Lung microvascular endothelial cell (primary cell): ENCODE measurements around the gene CHID1. TPM values are rescaled to one million over a fixed set of nuclear protein-coding genes. Genes with fewer than 3 reads are reported as not detected.

Experiments
- DNase-seq, 2 donors: peaks; one replicate each; pipeline versions ENCODE4 v3.0.0 to v3.0.0-alpha.2; 2010; ENCODE audit warnings: low read depth in 2 of 2
- total RNA-seq: library from RNA; depleted of rRNA; stranded (reverse); fragments of >200 nt; gene quantifications from 2 replicates; pipeline ENCODE4 v1.2.1, GENCODE V29; 2014

The CHID1 gene
- total RNA-seq, 1 donor from 2014 or later = 42.3 TPM

GRCh38 chr11:933142-933851, 22.7 kb upstream of the CHID1 start:
- peak in 1 of 2 donors; percentile 29 for DNase-seq

- DNase-seq = peak in 1 of 2 donors; percentile 88
These were observed 21.8 kb upstream of the CHID1 start for GRCh38 chr11:932435-932834.

GRCh38 chr11:931385-931784, 20.8 kb upstream of the CHID1 start:
- peak in 1 of 2 donors; percentile 90 for DNase-seq

GRCh38 chr11:929405-929804, 18.8 kb upstream of the CHID1 start:
- DNase-seq = no peak

GRCh38 chr11:928786-929185, 18.2 kb upstream of the CHID1 start:
- DNase-seq = no peak

GRCh38 chr11:927871-928270, 17.3 kb upstream of the CHID1 start:
- DNase-seq = no peak

GRCh38 chr11:926341-926916, 15.8 kb upstream of the CHID1 start:
- DNase-seq = peak; percentile 81 to 82

GRCh38 chr11:925496-926301, 15.1 kb upstream of the CHID1 start, which contains the start of gene AP2A2:
TSS of gene AP2A2 (plus strand) at chr11:925870. CDS start at chr11:926022, 152 bp downstream.
- DNase-seq = peak; percentile 93 to 95

GRCh38 chr11:925158-925495, 14.5 kb upstream of the CHID1 start:
- peak in 1 of 2 donors; percentile 48 for DNase-seq

- peak in 1 of 2 donors; percentile 75 for DNase-seq
These were observed 14.0 kb upstream of the CHID1 start for GRCh38 chr11:924406-925157.

- DNase-seq = no peak
These were observed 13.2 kb upstream of the CHID1 start for GRCh38 chr11:923691-924405.

- DNase-seq = no peak
These were observed 11.5 kb upstream of the CHID1 start for GRCh38 chr11:921921-922678.

- no peak for DNase-seq
These were observed 6.8 kb upstream of the CHID1 start for GRCh38 chr11:917426-917825.

- peak in 1 of 2 donors; percentile 55 for DNase-seq
These were observed 4.3 kb upstream of the CHID1 start for GRCh38 chr11:914747-915501.

GRCh38 chr11:914204-914603, 3.6 kb upstream of the CHID1 start:
- no peak for DNase-seq

- DNase-seq = no peak
These were observed 2.4 kb upstream of the CHID1 start for GRCh38 chr11:913043-913442.

GRCh38 chr11:912266-912665, 1.7 kb upstream of the CHID1 start:
- no peak for DNase-seq

GRCh38 chr11:911890-912219, 1.2 kb upstream of the CHID1 start:
- DNase-seq = no peak

- peak; percentile 56 to 61 for DNase-seq
These were observed 650 bp upstream of the CHID1 start for GRCh38 chr11:911031-911889.
